ENCODE measurements around the gene WDR17.

WDR17 gene

DNA sequence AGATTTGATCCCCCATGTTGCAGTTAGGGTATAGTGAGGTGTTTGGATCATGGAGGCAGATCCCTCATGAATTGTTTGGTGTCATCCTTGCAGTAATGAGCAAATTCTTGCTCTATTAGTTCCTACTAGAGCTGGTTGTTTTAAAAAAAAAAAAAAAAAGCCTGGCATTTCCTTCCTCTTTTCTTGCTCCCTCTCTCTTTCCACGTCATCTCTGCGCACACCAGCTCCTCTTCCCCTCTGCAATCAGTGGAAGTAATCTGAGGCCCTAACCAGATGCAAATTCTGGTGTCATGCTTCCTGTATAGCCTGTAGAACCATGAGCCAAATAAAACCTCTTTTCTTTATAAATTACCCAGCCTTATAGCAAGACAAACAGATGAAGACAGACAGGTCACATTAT is 24.5 kb downstream of the WDR17 start:
- no peak for DNase-seq (ENCODE audit: low read depth)

DNA sequence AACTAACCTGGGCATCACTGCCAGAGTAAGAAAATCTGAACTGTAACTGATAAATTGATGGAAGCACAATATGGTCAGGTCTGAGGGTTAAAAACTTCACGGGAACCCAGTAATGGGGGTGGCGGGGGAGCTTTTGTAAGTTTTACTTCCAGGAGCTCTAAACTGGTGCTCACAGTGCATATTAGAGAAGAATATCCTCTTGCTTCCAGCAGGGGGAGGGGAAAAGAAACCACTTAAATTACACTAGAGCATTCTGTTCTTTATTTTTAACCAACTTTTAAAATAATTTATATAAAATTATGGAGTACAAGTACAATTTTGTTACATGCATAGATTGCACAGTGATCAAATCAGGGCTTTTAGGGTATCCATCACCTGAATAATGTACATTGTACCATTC is 33.7 kb downstream of the WDR17 start:
- DNase-seq (ENCODE audit: low read depth): no peak

DNA sequence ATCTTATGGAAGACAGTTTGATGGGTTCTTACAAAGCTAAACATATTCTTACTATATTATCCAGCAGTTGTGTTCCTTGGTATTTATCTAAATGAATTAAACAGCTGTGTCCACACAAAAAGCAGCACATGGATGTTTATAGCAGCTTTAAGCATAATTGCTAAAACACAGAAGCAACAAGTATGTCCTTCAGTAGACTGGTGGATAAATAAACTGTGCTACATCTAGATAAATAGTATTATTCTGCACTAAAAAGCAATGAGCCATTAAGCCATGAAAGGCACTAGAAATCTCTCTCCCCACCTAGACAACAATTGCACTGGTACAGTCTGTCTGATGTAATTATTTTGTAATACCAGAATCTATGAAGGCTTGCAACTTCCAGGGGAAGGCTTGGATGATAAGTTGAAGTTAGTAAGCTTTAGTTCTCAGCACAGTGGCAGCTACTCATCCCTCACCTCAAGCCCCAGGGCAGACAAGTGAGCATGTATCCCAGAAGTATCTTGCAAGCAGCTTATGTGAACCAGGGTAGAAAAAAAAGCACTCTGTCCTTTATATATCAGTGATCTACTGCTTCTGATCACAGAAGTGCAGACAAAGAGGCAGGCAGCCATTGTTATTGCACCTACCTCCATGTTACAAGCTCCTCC is 36.9 kb downstream of the WDR17 start:
- DNase-seq (ENCODE audit: low read depth): no peak

- no peak for DNase-seq (ENCODE audit: low read depth)
Observed at GRCh38 chr4:176107695-176108094, 42.1 kb downstream of the WDR17 start.

DNA sequence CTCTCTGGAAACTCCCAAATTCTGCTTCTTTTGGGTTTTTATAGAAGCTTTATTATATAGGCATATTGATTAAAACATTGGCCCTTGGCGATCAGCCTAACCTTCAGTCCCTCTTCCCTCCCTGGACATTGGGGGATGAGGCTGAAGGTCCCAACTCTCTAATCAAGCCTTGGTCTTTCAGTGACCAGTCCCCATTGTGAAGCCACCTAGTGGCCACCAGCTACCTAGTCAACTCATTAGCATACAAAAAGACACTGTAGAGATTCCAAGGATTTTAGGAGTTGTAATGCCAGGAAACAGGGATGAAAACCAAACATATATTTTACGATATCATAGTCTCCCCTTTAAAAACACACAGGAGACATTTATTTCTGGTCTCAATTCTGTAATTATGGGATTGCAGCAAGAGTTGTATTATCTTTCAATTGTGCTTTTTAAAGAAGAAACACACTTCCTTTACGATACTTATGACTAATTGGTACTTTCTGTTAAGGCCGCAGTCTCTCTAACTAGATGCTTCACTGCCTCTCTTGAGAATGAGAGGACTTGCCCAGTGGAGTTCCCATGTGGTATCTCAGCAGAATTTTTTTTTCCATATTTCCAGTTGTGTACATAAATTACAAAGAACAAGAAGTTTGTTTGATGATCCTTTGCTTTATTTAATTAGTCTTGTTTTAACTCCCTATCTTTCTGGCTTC is 58.2 kb downstream of the WDR17 start:
- DNase-seq (ENCODE audit: low read depth): no peak

GRCh38 chr4:176125063-176125462 is 59.4 kb downstream of the WDR17 start:
- no peak for DNase-seq (ENCODE audit: low read depth)

DNA sequence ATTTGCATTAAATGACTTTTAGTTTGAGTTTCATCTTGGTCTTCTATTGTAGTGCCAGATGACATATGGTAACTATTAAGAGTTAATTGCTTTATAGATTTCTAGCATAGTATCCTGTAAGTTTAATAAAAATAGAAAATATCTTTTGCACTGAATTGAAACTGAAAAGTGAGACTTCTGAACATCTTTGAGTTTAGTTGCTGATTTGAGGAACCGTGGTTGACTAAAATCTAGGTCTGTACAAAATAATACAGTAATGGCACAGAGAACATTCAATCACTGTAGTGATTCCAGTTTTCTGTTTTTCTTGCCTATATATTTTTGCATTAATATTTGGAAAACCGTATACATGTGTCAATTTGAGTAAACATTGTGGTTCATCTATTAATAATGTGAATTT is 69.0 kb downstream of the WDR17 start:
- no peak for DNase-seq (ENCODE audit: low read depth)

DNA sequence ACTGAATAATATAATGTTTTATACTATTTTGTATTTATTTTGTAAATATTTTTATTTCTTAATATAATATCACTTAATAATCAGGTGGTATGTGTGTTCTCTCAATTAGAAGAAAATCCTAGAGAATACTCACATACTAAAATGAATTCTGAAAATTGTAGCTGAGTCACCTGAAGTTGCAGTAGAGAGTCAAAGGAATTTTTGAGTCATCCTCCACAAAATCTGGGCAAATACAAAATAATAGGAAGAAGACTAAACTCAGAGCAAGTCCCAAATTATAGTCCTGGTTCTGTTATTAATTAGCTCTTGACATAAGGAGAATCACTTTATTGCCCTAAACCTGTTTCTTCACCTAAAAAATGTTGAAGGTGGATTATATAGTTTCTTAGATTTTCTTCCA is 72.0 kb downstream of the WDR17 start:
- no peak for DNase-seq (ENCODE audit: low read depth)

- DNase-seq (ENCODE audit: low read depth): no peak
Observed at GRCh38 chr4:176139518-176139917, 73.9 kb downstream of the WDR17 start.

GRCh38 chr4:176142253-176142652 is 76.6 kb downstream of the WDR17 start:
- DNase-seq (ENCODE audit: low read depth): no peak

DNA sequence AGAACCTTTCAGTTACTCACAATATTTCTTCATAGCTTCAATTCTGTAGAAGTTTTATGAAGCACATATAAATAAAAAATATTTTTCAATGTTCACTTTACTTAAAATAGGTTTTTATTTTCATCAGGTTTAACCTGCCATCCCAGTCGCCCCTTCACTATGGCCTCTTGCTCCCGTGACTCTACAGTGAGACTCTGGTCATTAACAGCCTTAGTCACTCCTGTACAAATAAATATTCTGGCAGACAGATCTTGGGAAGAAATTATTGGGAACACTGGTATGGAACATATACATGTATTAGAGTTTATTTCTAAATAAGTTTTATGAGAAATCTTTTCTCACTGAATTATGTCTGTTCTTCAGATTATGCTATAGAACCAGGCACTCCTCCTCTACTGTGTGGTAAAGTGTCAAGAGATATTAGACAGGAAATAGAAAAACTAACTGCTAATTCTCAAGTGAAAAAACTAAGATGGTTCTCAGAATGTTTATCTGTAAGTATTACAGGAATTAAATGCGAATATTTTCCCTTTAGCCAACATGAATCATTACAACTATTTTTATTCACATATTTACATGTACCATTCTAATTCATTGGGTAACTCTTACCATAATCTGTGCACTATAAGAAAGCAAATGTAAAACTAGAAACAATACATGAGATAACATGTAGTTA is 84.2 kb downstream of the WDR17 start:
- no peak for DNase-seq (ENCODE audit: low read depth)

- DNase-seq (ENCODE audit: low read depth): no peak
Observed at GRCh38 chr4:176150356-176150682, 84.7 kb downstream of the WDR17 start.

DNA sequence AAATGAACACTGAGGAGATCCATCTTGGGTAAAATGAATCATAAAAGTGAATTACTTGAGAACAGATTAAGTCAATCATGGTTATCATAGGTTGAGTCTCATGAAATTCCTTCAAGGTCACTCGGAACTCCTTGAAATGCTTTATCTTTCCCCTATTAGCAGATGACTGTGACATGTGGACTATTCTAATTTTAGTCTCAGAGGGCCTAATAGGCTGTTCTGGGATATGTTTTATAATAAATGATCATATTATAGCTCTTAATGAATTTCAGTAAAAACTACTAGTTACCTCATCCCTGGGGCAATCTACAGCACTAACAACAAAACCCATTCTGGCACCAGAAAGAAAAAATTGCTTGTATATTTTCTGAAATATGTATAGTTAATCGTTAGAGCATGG is 85.1 kb downstream of the WDR17 start:
- DNase-seq (ENCODE audit: low read depth): no peak

GRCh38 chr4:176153124-176153523 is 87.5 kb downstream of the WDR17 start:
- DNase-seq (ENCODE audit: low read depth): no peak

DNA sequence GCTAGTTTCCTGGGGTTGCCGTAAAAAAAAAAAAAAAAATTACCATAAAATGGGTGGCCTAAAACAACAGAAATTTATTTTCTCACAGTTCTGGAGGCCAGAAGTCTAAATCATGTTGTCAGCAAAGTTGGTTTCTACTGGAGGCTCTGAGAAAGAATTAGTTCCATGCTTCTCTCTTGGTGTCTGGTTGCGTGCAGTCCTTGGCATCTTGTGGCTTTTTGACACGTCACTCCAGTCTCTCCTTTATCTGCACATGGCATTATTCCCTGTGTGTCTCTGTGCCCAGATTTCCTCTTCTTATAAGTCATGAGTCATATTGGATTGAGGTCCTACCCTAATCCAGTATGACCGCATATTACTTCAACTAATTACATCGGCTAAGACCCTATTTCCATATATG is 91.0 kb downstream of the WDR17 start:
- no peak for DNase-seq (ENCODE audit: low read depth)

DNA sequence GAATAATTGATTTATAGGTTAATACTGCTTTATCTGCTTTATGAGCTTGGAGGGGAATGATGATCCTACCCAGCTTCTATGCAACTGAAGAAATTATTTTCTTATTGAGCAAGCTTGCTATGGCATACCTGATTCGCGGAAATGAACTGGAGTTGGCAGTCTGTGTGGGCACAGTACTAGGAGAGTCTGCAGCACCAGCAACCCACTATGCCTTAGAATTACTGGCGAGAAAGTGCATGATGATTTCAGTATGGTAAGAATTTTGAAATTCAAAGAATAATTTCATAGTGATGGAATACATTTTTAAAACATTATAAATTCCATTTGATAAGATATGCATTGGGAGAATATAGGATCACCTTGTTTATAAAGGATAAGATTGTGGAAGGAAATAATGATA is 97.4 kb downstream of the WDR17 start:
- no peak for DNase-seq (ENCODE audit: low read depth)

DNA sequence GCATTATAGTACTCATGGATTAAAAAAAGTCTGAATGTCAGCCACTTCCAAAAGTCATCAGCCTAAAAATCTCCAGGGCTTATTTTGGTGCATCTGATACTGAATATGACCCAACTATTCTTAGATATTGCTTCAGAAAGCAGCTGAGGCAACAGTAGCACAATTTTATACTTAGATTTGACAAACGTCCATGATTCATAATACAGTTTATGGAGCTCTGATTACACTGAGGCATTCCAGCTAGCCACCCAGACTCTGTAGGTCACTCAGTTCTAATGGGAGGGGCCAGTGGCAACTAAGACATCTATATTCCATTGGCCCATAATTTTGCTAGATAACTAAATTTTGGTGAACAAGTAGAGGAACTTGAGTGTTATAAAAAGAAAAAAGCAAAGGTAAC is 119.4 kb downstream of the WDR17 start:
- no peak for DNase-seq (ENCODE audit: low read depth)

DNA sequence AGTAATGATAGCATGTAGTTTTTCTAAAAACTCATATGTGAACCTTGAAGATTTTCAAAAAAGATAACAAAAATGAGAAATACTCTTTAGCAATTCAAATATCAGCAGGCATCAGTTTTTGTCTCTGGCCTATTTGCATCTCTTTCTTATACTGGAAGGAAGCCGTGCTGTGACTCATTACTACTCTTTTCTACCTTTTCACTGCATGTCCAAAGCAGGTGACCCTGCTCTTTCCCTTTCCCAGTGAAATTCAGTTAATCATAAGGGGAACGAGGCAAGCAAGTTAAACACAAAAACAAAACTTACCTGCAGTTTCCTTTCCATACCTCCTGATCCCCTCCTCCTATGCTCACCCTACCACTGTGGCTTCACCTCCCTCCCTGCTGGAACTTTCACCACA is 120.4 kb downstream of the WDR17 start:
- DNase-seq (ENCODE audit: low read depth): no peak

DNA sequence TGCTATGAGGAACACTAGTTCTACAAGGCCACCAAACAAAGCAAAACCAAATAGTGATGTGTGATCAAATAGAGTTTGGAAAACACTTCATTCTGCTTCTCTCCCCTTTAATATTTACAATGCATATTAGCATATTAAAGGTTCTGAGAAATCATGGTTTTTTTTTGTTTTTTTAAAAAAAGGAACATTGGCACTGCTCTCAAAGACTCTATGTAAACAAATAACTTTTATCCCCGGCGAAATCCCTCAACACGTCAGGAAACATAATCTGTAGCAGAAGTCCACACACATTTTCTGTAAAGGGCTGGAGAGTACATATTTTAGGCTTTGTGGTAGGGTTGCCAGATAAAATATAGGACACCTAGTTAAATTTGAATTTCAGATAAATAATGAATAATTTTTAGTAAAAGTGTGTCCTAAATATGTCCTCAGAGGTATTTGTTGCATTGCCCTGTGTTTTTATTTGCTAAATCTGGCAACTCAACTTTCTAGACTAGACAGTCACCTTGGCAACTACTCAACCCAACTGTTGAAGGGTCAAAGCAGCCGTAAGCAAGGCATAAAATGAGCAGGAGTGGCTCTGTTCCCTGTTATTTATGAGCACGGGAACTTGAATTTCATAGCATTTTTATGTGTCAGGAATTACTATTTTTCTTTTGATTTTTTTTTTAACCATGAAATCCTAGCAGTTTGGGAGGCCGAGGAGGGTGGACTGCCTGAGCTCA is 121.2 kb downstream of the WDR17 start:
- no peak for DNase-seq (ENCODE audit: low read depth)

DNA sequence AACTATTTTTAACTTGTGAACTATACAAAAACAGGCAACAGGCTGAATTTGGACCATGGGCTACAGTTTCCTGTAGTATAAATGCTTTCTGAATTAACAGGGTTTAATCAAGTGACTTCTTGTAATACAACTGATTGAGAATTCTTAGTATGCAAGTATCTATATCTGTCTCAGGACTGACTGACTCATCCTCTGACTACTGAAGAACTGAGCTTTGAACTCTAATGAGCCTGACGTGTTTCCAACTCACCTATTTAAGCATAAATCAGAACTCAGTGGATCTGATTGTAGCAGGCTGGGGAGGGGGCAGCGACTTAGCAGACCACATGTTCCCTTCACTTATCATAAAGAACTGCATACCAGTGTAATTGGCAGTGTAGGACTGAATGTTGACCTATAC is 122.0 kb downstream of the WDR17 start:
- no peak for DNase-seq (ENCODE audit: low read depth)

- DNase-seq (ENCODE audit: low read depth): no peak
Observed at GRCh38 chr4:176188654-176189053, 123.0 kb downstream of the WDR17 start.

GRCh38 chr4:176189891-176190795 is 124.5 kb downstream of the WDR17 start:
- no peak for DNase-seq (ENCODE audit: low read depth)
